Measurements from ENCODE around the gene KCNH2. TPM values are rescaled to one million over a fixed set of nuclear protein-coding genes. Genes with fewer than 3 reads are reported as not detected.

The KCNH2 gene
- total and polyA plus RNA-seq, 2 experiments from 2014 or later = 2.6 to 14.7 TPM

Other genes starting within 250 kb of the KCNH2 start
- gene GIMAP5, start 240.9 kb downstream of the KCNH2 start, total RNA-seq (2014; rRNA removed; shearing (Covaris generic)) = not detected in 2 replicates
- gene GIMAP5, start 240.9 kb downstream of the KCNH2 start, polyA plus RNA-seq (2016; fragmentation: Nextera tagmentation; extraction: Ambion mirVana) = not detected in 2 replicates
- 0.35 and 0.47 TPM in 2 replicates for gene TMEM176B, start 178.0 kb downstream of the KCNH2 start, total RNA-seq (2014; rRNA removed; shearing (Covaris generic))
- gene TMEM176B, start 178.0 kb downstream of the KCNH2 start, polyA plus RNA-seq (2016; fragmentation: Nextera tagmentation; extraction: Ambion mirVana) = 0.42 and 0.83 TPM in 2 replicates
- not detected in 2 replicates for gene TMEM176A, start 177.6 kb downstream of the KCNH2 start, total RNA-seq (2014; rRNA removed; shearing (Covaris generic))
- gene TMEM176A, start 177.6 kb downstream of the KCNH2 start, polyA plus RNA-seq (2016; fragmentation: Nextera tagmentation; extraction: Ambion mirVana) = 0.34 and 0.66 TPM in 2 replicates
- 0.47 TPM in 1 of 2 replicates, not detected in the other for gene AOC1, start 125.8 kb downstream of the KCNH2 start, total RNA-seq (2014; rRNA removed; shearing (Covaris generic))
- gene AOC1, start 125.8 kb downstream of the KCNH2 start, polyA plus RNA-seq (2016; fragmentation: Nextera tagmentation; extraction: Ambion mirVana) = not detected in 2 replicates
- 6.1 and 13.3 TPM in 2 replicates for gene NOS3, start 12.7 kb upstream of the KCNH2 start, total RNA-seq (2014; rRNA removed; shearing (Covaris generic))
- 2.6 and 3.1 TPM in 2 replicates for gene NOS3, start 12.7 kb upstream of the KCNH2 start, polyA plus RNA-seq (2016; fragmentation: Nextera tagmentation; extraction: Ambion mirVana)
- gene ATG9B, start 46.2 kb upstream of the KCNH2 start, total RNA-seq (2014; rRNA removed; shearing (Covaris generic)) = 1.2 and 2.2 TPM in 2 replicates
- gene ATG9B, start 46.2 kb upstream of the KCNH2 start, polyA plus RNA-seq (2016; fragmentation: Nextera tagmentation; extraction: Ambion mirVana) = 3.2 and 3.4 TPM in 2 replicates
- 27.1 and 41.1 TPM in 2 replicates for gene ABCB8, start 50.1 kb upstream of the KCNH2 start, total RNA-seq (2014; rRNA removed; shearing (Covaris generic))
- gene ABCB8, start 50.1 kb upstream of the KCNH2 start, polyA plus RNA-seq (2016; fragmentation: Nextera tagmentation; extraction: Ambion mirVana) = 11.4 and 13.1 TPM in 2 replicates
- gene ASIC3, start 70.2 kb upstream of the KCNH2 start, total RNA-seq (2014; rRNA removed; shearing (Covaris generic)) = 0.54 and 0.90 TPM in 2 replicates
- gene ASIC3, start 70.2 kb upstream of the KCNH2 start, polyA plus RNA-seq (2016; fragmentation: Nextera tagmentation; extraction: Ambion mirVana) = 0.87 and 1.4 TPM in 2 replicates
- gene CDK5, start 79.6 kb upstream of the KCNH2 start, total RNA-seq (2014; rRNA removed; shearing (Covaris generic)) = 17.4 and 19.8 TPM in 2 replicates
- 27.1 TPM in 2 replicates for gene CDK5, start 79.6 kb upstream of the KCNH2 start, polyA plus RNA-seq (2016; fragmentation: Nextera tagmentation; extraction: Ambion mirVana)
- 90.4 and 106 TPM in 2 replicates for gene SLC4A2, start 81.3 kb upstream of the KCNH2 start, total RNA-seq (2014; rRNA removed; shearing (Covaris generic))
- gene SLC4A2, start 81.3 kb upstream of the KCNH2 start, polyA plus RNA-seq (2016; fragmentation: Nextera tagmentation; extraction: Ambion mirVana) = 64.8 and 75.5 TPM in 2 replicates
- gene FASTK, start 102.5 kb upstream of the KCNH2 start, total RNA-seq (2014; rRNA removed; shearing (Covaris generic)) = 42.5 and 57.4 TPM in 2 replicates
- gene FASTK, start 102.5 kb upstream of the KCNH2 start, polyA plus RNA-seq (2016; fragmentation: Nextera tagmentation; extraction: Ambion mirVana) = 36.4 and 37.4 TPM in 2 replicates
- 37.1 and 61.1 TPM in 2 replicates for gene TMUB1, start 105.2 kb upstream of the KCNH2 start, total RNA-seq (2014; rRNA removed; shearing (Covaris generic))
- gene TMUB1, start 105.2 kb upstream of the KCNH2 start, polyA plus RNA-seq (2016; fragmentation: Nextera tagmentation; extraction: Ambion mirVana) = 47.6 and 59.6 TPM in 2 replicates
- gene AGAP3, start 108.2 kb upstream of the KCNH2 start, total RNA-seq (2014; rRNA removed; shearing (Covaris generic)) = 32.2 and 39.2 TPM in 2 replicates
- gene AGAP3, start 108.2 kb upstream of the KCNH2 start, polyA plus RNA-seq (2016; fragmentation: Nextera tagmentation; extraction: Ambion mirVana) = 24.0 and 24.9 TPM in 2 replicates
- gene GBX1, start 189.4 kb upstream of the KCNH2 start, total RNA-seq (2014; rRNA removed; shearing (Covaris generic)) = 0.24 and 1.8 TPM in 2 replicates
- gene GBX1, start 189.4 kb upstream of the KCNH2 start, polyA plus RNA-seq (2016; fragmentation: Nextera tagmentation; extraction: Ambion mirVana) = not detected in 2 replicates
- gene ASB10, start 208.9 kb upstream of the KCNH2 start, total RNA-seq (2014; rRNA removed; shearing (Covaris generic)) = not detected in 2 replicates
- gene ASB10, start 208.9 kb upstream of the KCNH2 start, polyA plus RNA-seq (2016; fragmentation: Nextera tagmentation; extraction: Ambion mirVana) = not detected in 2 replicates
- not detected in 2 replicates for gene H2BK1, start 232.2 kb upstream of the KCNH2 start, total RNA-seq (2014; rRNA removed; shearing (Covaris generic))
- not detected in 2 replicates for gene H2BK1, start 232.2 kb upstream of the KCNH2 start, polyA plus RNA-seq (2016; fragmentation: Nextera tagmentation; extraction: Ambion mirVana)
- 47.9 and 58.7 TPM in 2 replicates for gene ABCF2, start 248.9 kb upstream of the KCNH2 start, total RNA-seq (2014; rRNA removed; shearing (Covaris generic))
- gene ABCF2, start 248.9 kb upstream of the KCNH2 start, polyA plus RNA-seq (2016; fragmentation: Nextera tagmentation; extraction: Ambion mirVana) = 17.8 and 18.7 TPM in 2 replicates

Data from GM23338 (cell line).